Ascending aorta (tissue), 2 donors: ENCODE results near the gene TNFAIP8L3. TPM values are rescaled to one million over a fixed set of nuclear protein-coding genes. Genes with fewer than 3 reads are reported as not detected.

Source experiments
- DNase-seq, 2 donors: peaks; one replicate each; pipeline ENCODE4 v3.0.0-alpha.2; 2019; ENCODE audit warnings: low spot score in 2 of 2
- H3K27ac ChIP-seq, 2 donors: fragments of 200-600 bp; sonication (generic); one replicate each; pipeline ENCODE4 v1.5.1; 2016 to 2017; ENCODE audit warnings: mild to moderate bottlenecking in 1 of 2
- H3K27me3 ChIP-seq: fragments of 200-600 bp; sonication (generic); one replicate; pipeline ENCODE4 v1.5.1; 2017
- H3K36me3 ChIP-seq, 2 donors: fragments of 200-600 bp; sonication (generic); one replicate each; pipeline ENCODE4 v1.5.1; 2016
- H3K4me1 ChIP-seq, 2 donors: fragments of 200-600 bp; sonication (generic); one replicate each; pipeline ENCODE4 v1.5.1; 2016 to 2017; ENCODE audit warnings: mild to moderate bottlenecking in 1 of 2
- H3K4me3 ChIP-seq, 2 donors: fragments of 200-600 bp; sonication (generic); one replicate each; pipeline ENCODE4 v1.5.1; 2016 to 2017; ENCODE audit warnings: mild to moderate bottlenecking in 1 of 2
- H3K9me3 ChIP-seq, 2 donors: fragments of 200-600 bp; sonication (generic); one replicate each; pipeline ENCODE4 v1.5.1; 2016
- intact Hi-C: fragments of 100-400 bp; cut with DNase I; formaldehyde crosslinking; loops from one replicate; pipeline ENCODE4 v1.15.1; 2023
- total RNA-seq: library from RNA; depleted of rRNA; stranded (reverse); fragments of >200 nt; gene quantifications from one replicate; pipeline ENCODE4 v1.1.0, GENCODE V29; 2016
- TF ChIP-seq, protein P1 (sequence below), 3 experiments: fragments of 200-600 bp in 2 of 3; fragments of 450-650 bp in 1 of 3; sonication (generic) in 2 of 3; IDR thresholded peaks; one replicate each; pipeline ENCODE4 v1.5.1; 2016 to 2019; ENCODE audit warnings: antibody characterized with exemption in 3 of 3, mild to moderate bottlenecking in 1 of 3, moderate library complexity in 1 of 3

Gene TNFAIP8L3
- total RNA-seq, 1 donor from 2014 or later = 2.6 TPM

GRCh38 chr15:51053571-51053970, 41.1 kb downstream of the TNFAIP8L3 start:
- TF ChIP-seq, protein P1, sequence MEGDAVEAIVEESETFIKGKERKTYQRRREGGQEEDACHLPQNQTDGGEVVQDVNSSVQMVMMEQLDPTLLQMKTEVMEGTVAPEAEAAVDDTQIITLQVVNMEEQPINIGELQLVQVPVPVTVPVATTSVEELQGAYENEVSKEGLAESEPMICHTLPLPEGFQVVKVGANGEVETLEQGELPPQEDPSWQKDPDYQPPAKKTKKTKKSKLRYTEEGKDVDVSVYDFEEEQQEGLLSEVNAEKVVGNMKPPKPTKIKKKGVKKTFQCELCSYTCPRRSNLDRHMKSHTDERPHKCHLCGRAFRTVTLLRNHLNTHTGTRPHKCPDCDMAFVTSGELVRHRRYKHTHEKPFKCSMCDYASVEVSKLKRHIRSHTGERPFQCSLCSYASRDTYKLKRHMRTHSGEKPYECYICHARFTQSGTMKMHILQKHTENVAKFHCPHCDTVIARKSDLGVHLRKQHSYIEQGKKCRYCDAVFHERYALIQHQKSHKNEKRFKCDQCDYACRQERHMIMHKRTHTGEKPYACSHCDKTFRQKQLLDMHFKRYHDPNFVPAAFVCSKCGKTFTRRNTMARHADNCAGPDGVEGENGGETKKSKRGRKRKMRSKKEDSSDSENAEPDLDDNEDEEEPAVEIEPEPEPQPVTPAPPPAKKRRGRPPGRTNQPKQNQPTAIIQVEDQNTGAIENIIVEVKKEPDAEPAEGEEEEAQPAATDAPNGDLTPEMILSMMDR (IDR thresholded peaks at IDR 0.05) = no peak
- no peak overlapping the region for H3K4me3 ChIP-seq
- H3K36me3 ChIP-seq = peaks cover 19 to 37% of the 10 kb centered on the region in 2 donors
- no peaks in the 10 kb centered on the region for H3K9me3 ChIP-seq
- no peaks in the 10 kb centered on the region for H3K27me3 ChIP-seq
- no peak overlapping the region for H3K27ac ChIP-seq
- peaks cover 0 to 5% of the 10 kb centered on the region in 2 donors for H3K4me1 ChIP-seq
- DNase-seq = no peak
- intact Hi-C loops = no loop called here

DNA sequence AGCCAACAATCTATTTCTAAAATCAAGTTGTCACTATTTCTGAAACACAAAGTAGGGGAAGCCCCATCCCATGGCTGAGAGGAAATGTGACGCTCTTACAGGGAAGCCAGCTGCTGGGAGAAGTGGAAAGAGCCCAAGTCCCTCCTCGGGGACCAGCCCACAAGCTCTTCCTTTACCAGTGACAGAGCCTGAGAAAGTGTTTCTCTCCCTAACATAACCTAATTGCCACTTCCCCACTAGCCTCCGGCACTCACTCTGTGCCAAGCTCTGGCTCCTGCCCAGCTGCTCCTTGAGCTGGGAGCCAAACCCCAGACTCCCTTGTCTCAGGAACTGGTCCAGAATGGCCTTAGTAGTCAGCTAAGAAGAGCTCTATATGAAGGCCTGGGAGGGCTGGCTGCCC, 42.9 kb downstream of the TNFAIP8L3 start:
- Histone ChIP-seq H3K4me1 (peaks cover 0 to 12% of the 10 kb centered on the region in 2 donors), H3K36me3 (peaks cover 11 to 21% of the 10 kb centered on the region in 2 donors), H3K9me3 (no peaks in the 10 kb centered on the region), H3K27ac (peak overlapping the region in 1 of 2 donors; percentile 17), H3K4me3 (no peak overlapping the region), H3K27me3 (no peaks in the 10 kb centered on the region)
- no peak for DNase-seq
- intact Hi-C loops = no loop called here
- TF ChIP-seq, protein P1 (IDR thresholded peaks at IDR 0.05) = no peak

GRCh38 chr15:51049081-51049480, 45.6 kb downstream of the TNFAIP8L3 start:
- no peak for DNase-seq
- TF ChIP-seq, protein P1 (IDR thresholded peaks at IDR 0.05) = no peak
- H3K9me3 ChIP-seq = no peaks in the 10 kb centered on the region
- no peak overlapping the region for H3K27ac ChIP-seq
- intact Hi-C loops = no loop called here
- H3K4me1 ChIP-seq = peaks cover 0 to 13% of the 10 kb centered on the region in 2 donors
- no peak overlapping the region for H3K4me3 ChIP-seq
- H3K27me3 ChIP-seq = no peaks in the 10 kb centered on the region
- H3K36me3 ChIP-seq = no peaks in the 10 kb centered on the region

GRCh38 chr15:51048308-51048707, 46.4 kb downstream of the TNFAIP8L3 start:
- TF ChIP-seq, protein P1 (IDR thresholded peaks at IDR 0.05) = no peak
- Histone ChIP-seq H3K36me3 (no peaks in the 10 kb centered on the region), H3K27me3 (no peaks in the 10 kb centered on the region), H3K27ac (no peak overlapping the region), H3K4me3 (no peak overlapping the region), H3K4me1 (peaks cover 0 to 13% of the 10 kb centered on the region in 2 donors), H3K9me3 (no peaks in the 10 kb centered on the region)
- no peak for DNase-seq
- intact Hi-C loops = no loop called here

DNA sequence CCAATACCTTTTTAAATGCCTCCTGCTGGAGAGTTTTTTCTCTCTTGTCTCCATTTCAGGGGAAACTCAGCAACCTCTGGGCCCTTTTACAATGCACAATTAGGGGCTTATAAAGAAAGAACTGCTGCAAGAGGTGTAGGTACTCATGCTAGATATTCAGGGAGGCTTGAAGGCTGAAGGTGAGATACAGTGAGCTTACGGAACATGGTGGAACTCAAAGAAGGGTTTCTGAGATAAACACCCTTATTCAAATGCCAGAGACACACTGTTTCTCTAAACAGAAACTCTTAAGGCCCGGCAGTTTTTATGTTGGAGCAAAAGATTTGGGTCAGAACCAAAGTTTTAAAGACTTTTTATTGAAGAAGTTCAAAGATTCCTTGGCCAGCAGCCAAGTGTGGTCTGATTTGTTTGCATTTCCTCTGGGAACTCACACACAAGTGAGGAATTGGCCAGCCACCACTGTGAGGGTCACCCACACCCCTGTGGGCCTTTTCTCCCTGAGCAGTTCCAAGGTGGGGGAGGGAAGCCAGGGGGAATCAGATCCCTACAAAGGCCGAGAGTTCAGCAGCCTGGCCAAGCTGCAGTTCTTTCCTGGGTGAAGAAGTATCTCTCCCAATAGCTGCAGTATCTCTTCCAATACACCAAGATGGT, 47.8 kb downstream of the TNFAIP8L3 start:
- no peaks in the 10 kb centered on the region for H3K9me3 ChIP-seq
- intact Hi-C loops = no loop called here
- no peak overlapping the region for H3K4me3 ChIP-seq
- TF ChIP-seq, protein P1 (IDR thresholded peaks at IDR 0.05) = no peak
- peaks cover 0 to 11% of the 10 kb centered on the region in 2 donors for H3K4me1 ChIP-seq
- no peaks in the 10 kb centered on the region for H3K36me3 ChIP-seq
- no peak overlapping the region for H3K27ac ChIP-seq
- DNase-seq = no peak
- H3K27me3 ChIP-seq = no peaks in the 10 kb centered on the region
